ENCODE results near the gene FOXB1.

Gene FOXB1

DNA sequence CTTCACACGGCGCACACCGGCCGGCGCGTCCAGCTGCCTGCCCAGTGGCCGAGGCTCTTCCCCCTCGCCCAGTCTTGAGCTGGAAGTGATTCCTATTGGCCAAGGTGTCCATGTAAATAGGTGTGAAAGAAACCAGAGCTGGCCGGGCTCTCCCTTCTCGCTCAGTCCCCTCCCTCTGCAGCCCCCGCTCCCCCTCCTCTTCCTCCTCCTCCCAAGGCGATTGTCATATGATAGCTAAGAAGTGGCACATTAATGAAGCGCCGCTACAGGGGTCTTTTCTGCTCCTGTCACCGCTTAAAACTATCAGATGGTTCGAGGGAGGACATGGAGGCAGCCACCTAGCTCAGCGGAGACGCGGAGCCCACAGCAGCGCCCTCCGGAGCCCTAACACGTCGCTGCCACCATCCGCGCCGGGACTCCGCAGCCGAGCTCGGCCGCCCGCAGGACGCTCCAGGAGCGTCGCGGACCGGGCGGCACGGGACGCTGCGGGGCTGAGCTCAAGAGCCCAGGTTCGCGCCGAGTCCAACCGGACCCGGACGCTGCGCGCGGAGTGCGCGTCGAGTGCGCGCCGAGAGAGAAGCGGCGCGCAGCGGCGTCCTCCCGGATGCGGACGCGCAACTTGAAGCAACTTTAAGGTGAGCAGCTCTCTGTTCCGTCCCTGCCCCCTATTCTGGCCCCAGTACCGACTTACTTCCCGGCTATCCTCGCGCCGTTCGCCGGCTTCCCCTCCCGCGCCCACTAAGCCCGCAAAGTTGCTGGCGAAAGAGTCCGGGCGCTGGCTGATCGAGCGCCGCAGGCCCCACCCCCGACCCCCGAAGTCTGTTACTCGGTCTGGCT lies at the start of gene FOXB1:
Gene FOXB1, plus strand, starts transcription at position 303 of the 837 bp plus-strand sequence. CDS start 653 bp downstream, outside the sequence.
- no peak for DNase-seq

DNA sequence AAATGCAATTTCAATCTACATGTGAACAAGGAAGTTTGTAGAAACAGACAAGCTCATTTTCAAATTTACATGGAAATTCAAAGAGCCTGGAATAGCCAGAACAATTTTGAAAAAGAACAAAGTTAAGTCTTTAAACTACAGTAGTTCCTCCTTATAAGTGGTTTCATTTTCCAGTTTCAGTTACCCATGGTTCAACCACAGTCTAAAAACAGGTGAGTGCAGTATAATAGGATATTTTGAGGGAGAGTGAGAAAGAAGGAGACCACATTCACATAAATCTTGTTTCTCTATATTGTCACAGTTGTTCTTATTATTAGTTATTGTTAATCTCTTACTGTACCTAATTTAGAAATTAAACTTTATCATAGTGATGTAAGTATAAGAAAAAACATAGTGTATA lies 45.8 kb upstream of the FOXB1 start:
- no peak for DNase-seq

DNA sequence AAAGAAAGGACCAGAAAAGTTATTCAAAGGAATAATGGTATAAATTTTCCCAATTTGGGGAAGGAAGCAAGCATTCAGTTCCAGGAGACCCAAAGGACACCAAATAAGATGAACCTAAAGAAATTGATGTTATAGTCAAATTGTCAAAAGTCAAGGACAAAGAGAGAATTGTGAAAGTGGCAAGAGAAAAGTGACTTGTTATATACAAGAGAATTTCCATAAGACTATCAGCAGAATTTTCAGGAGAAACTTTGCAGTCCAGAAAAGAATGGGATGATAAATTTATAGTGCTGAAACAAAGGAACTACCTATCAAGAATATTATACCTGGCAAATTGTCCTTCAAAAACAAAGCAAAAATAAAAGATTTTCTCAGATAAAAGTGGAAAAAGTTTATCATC lies 43.8 kb upstream of the FOXB1 start:
- no peak for DNase-seq

DNA sequence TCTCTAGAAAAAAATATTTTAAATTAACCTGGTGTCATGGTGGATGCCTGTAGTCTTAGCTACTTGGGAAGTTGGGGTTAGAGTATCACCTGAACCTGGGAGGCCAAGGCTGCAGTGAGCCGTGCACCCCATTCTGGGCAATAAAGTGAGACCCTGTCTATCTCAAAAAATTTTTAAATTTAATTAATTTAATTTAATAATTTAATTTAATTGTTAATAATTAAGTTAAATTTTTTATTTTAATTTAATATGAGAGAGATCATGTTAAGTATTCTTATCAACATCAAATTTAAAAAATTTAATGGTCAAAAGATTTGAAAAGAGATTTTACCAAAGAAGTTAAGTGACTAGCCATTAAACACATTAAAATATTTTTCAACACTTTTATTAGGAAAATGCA lies 40.8 kb upstream of the FOXB1 start:
- no peak for DNase-seq

DNA sequence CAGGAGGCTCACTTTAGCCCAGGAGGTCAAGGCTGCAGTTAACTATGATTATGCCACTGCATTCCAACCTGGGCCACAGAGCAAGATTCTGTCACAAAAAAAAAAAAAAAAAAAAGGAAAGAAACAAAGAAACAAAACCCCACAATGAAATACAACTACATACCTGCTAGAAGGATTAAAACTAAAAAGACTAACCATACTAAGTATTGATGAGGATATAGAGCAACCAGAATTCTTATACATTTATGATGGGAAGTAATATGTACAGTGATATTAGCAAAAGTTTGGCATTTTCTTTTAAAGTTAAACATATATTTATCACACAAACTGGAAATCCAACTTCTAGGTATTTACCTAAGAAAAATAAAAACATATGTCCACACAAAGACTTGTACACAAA lies 40.2 kb upstream of the FOXB1 start:
- DNase-seq = no peak

DNA sequence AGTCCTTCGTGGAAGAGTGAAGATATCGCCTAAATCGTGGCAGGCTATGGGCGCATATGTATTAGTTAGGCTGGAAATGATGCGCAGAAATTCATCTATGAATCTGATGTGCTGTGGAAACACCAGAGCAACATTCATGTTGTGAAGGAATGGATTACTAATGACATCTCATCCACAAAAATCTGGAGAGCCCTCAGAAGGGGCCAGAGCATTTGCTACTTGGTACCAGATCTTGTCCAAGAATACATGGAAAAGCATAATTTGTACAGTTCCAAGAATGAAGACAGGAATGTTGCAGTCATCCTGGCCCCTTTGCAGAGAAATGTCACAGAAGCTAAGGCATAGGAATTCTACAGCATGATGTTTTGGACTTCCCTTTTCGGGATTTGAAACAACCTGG lies 38.4 kb upstream of the FOXB1 start:
- DNase-seq = no peak

DNA sequence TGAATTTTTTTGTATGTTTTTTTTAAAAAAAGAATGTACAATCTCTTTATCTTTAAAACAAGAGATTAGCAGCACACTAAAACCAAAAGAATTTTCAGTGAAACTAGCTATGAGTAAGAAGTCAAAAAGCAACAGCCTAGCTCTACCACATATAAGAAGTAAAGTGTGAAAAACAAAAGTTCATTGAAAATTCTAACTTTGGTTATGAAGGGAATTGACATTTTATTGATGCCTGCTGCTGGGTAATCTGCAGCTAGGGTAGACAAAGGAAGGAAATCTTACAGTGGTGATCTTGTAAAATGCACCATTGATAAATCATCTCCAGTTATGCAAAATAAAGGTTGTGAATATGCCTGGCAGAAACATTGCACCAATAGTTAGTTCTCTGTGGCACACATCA lies 37.8 kb upstream of the FOXB1 start:
- no peak for DNase-seq

DNA sequence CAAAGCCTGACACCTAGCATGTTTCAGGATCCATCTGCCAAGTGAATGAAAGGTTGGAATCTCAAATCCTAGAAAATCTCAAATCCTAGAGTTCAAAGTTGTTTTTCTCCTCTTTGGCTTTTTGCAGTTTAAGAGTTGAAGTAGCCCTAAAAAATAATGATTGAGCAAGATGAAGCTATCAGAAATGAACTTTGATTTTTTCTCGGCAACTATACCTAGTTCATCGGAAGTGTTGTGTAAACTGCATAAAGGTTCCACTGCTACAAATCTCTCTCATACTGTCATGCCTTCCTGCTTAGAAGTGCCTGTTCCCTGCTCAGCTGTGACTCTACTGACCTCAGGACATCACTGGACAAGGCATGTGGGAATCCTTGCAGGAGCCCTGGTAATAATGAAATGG lies 35.8 kb upstream of the FOXB1 start:
- no peak for DNase-seq

DNA sequence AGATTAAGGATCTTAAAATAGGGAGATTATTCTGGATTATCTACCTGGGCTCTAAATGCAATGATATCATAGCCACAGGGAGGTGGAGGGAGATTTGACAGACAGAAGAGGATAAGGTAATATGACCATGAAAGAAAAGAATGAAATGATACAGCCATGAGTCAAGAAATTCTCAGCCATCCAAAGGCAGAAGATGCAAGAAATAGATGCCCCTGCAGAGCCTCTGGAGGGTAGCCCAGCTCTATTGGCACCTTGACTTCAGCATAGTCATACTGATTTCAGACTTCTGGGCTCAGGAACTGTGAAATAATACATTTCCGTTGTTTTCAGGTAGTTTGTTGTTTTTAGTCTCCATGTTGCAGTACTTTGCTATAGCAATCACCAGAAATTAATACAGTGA lies 31.9 kb upstream of the FOXB1 start:
- DNase-seq = no peak

DNA sequence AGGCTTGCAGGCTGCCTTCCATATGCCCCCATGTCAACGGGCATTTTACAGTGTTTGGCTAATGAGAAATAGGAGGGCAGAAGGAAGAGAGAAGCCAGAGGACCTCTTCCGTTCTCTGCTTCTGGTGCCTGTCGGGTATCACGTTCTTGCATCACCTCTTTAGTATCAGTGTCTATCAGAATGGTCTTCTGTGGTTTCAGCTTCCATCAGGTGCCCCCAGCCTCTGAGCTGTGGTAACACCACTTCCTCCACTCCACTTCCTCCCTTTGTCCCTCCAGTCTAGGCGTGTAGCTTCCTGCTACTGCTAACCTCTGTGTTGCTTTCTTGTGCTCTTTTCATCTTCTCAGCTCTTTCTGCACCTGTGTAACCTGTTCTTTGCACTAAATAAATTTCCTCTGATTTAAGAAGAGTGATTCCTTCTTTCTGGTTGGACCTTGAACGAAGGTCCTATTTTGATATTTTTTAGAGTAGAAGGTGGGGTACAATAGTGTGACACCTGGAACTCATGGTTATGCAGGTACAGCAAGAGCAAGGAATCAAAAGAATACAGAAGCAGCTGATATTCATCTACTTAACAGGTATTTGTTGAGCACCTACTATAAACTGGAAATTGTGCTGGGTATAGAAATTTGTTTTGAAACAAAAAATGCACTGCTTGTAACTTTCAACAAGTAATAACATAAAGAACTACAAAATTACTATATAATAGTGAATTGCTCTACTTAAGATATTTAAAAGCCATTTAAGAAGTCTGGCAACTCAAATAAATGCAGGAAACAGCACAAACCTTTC lies 27.4 kb upstream of the FOXB1 start:
- DNase-seq = no peak

DNA sequence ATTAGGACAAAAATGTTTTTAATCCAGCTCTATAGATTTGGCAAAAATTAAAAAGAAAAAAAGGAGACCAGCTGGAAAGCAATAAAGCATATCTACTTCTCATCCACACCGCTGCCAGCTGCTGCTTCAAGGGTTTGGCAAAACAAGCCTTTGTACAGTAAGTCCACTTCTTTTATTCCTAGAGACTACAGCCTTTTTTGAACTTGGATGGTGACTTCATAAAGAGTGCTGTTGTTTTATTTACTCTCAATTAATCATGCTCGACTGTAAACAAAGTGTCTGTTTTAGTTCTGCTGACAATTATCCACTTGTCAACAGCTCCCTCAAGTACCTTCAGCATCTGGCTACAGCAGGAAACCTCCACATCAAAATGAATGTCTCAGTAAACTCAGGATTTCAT lies 12.3 kb upstream of the FOXB1 start:
- no peak for DNase-seq

DNA sequence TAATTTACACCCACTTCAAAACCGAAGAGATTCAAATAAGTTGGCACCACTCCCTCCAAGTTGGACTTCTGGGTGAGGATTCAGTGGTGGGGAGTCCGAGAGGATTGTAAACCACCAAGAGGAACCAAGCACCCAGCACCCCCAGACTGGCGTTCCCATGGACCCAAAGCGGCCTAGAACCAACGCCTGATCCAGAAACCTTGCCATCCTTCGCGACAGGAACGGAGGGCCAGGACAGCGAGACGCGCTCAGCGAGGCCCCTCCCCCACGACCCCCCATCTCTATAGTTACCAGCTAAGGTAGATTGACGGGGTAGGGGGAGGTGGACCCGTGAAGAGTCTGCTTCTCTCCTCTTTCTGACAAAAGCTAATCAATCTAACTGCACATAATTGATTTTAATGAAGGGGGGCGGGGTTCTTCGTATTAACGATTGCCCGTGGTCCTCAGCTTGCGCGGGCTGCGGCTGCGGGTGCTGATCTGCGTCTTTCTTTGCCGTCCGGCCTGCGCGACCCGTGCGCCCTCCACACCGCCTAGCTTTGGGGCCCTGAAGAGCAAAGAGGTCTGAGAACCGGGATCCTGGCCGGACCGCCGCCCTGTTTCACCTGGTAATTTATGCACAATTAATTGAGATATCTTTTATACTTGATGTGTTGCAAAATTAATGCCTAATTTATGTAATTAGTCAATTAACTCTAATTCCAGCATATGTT lies 10.9 kb upstream of the FOXB1 start:
- DNase-seq = no peak

DNA sequence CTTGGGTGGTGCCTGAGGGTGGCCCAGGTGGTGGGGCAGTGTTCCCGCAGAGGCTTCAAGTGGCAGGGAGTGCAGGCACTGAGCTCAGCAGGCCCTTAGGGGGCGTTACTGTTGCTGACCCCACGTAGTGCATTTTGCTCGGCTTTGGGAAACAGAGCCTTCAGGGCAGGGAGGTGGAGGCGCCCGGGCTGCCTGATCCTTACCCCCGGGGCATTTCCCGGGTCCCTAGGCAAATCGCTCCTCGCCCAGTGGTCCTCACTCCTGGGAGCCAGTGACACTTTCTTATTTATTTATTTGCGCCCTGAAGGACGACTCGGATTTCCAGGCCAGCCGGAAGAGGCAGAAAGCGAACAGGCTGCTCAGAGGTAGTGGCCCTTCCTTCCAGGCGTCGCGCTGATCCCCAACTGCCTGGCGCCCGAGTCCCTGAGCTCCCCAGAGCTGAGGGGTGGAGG lies 10.1 kb upstream of the FOXB1 start:
- no peak for DNase-seq

DNA sequence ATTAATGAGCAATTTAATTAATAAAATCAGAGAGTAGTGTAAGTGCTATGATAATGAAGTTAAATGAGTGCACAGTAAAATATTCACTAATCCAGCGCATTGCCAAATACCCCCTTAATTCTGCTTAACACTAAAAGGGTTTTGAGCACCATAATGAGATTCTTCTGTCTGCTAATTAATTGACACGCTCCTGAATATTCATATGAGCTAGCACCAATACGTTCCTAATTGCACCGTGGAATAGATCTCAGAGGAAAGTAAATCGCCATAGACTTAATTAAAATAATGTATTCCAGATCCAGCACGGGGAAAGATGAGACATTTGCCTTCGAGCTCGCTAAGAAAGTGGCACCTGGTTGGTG lies 9.6 kb upstream of the FOXB1 start:
- DNase-seq = no peak

DNA sequence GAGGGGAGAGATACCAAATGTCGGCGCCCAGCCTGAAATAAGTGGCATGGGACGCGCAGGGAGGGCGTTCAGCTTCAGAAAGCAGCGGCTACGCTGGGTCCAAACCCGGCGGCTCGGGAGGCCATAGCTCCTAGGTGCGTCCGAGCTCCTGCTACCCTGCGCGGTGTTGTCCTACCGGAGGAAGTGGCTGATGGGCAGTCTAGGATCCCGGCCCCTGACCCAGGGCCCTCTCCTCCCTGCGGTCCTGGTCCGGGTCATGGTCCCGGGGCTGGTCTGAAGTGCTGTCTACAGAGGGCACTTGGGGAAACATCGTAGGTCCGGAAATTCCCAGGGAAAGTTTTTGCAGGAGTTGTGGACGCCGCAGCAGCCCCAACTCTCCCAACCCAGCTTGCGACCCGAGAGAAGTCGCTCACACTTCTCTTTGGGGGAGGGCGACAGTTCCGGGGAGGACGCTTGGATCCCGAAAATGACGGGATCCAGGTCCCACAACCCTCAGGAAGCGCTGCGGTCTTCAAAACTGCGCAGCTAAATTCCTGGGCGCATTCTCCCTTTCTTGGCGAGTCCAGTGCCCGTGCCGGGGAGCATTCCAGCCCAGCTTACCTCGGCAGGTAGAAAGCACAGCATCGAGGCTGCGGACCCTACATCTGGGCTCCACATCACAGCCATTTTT lies 9.1 kb upstream of the FOXB1 start:
- no peak for DNase-seq

DNA sequence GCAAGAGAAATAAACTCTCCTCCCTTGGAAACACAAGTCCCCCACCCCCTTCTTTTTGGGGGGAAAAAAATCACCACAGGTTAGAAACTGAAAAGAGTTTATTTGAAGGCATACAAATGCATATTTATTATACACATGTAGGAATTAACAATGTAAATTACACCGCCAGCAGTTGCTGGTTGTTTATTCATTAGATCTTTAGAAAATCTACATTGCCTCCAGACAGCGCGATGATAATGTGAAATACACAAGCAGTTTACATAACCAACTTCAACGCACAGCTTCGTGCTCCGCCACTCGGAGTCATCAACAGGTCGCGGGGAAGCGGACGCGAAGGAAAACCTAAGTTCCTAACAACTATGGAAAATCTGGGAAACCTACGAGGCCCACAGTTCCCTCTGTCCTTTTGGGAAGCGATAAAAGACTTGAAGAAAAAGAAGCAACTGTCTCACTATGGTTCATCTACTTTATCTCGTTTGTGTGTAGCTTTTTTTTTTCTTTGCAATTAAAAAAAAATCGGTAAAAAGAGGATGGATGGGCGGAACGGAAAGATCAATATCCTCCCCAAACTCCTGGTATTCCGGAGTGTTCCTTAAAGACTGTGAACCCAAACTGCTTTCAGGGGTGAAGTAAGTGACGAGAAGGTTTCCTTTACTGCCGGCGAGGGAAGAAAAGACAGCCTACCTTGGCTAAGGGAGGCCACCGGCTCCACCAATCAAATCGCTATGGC lies 8.4 kb upstream of the FOXB1 start:
- DNase-seq = no peak

DNA sequence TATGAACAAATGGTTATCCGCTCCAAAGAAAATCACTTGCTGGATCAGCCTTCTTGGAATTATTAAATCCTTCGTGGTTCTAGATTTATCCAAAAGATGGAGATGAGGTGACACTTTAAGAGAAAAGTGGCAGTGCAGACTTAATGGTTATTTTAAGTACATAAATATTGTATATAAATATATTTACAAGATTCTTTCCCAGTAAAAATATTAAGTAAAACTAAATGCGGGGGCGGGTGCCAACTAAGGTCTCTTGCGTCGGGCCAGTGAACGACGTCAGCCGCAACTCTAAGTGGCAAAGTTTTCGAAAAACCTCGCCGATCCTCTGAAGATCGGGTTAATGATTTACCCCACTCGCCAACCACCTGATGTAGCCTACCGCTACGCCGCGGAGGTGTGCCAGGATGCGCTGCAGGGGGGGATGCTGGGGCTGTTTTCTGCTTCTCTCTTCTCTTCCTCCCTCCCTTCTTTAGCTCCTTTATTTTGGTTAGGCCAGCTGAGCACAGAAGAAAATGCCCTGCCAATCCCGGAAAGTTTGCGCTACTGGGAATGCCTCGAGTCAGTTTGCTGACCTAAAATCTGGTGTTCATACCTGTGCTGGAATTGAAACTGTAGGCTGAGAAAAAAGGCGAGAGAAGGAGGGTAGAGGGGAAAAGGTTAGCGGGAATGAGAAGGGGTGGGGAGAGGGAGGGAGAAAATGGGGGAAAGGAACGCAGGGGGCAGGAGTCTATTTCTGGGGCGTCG lies 7.6 kb upstream of the FOXB1 start:
- DNase-seq = no peak

DNA sequence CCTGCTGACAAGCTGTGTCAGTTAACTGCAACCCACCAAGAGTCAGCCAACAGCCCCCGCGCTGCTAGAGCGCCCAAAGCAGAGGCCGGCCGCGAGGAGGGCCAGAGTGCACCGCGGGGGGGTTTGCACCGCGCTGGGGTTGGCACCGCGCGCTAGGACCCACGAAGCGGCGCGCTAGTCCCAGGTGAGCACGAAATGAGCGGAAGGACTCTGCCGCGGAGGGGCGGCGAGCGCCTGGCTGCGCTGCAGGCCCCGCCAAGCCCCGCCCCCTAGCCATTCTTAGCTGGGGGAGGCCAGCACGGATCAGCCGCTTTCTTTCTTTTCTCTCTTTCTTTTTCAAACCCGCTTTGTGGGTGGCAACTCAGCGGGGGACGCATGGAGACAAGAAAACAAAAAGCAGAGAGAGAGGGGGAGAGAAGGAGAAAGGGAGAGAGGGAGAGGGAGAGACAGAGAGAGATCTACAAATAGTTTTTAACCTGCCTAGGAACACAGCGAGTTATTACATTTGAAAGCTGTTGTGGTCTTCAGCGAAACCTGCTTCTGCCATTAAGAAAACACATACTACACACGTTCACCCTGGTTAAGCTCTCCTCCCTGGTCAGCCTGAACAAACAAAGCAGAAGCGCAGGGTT lies 6.9 kb upstream of the FOXB1 start:
- DNase-seq = no peak

DNA sequence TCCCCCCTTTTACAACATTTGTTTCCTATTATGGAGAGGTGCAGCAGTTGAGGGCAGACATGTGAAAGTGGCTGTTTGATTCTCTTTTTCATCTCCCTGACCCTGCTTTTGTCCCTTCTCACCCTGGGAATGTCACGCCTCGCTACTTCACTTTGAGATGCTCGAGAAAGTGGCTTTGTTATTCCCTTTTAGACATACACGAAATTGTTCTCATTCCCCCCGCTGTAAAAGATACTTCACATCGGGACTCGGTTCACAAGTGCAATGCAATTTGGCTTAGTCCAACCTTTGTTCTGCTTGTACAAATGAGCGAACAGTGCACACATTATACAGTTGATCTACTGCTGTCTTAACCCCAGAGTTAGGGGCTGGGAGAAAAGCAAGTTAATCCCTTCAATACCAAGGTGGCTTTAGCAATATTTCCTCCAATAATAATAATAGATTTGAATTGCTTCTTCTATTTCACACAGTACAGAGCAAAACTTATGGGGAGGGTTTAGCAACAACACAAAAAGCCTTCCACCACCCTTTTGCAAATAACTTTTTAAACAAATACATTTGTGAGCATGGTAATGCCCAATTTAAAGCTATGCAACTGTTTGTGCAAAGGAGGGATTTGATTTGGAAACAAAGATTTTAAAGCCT lies 5.7 kb upstream of the FOXB1 start:
- no peak for DNase-seq

DNA sequence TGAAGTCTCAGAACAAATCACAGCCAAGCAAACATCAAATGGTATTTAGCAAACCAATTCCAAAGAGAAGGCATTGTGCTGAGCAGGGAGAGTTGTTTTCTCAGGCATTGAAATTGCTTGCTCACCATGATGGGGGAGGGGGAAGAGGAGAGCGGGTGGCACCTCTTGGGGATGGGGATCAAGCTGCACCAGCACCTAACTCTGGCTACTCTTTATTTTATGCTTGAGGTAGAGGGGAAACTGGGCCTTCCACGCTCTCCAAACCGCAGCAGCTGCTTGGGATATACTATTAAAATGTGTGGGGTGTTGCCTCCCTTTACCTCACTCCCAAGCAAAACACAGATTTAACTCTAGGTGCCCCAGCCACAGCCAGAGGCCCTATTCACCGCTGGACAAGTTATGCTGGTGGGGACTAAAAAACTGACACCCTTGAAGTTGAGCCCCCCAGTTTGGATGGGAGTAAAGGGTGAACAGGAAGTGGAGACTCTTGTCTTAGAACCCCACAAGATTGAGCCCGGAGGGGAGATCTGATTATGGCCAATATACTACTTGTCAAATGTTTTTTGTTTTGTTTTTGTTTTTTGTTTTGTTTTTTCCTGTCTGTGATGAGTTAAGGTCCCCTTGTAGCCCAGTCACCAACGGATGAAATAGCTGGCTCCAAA lies 5.0 kb upstream of the FOXB1 start:
- DNase-seq = no peak
